NCI-H2196 (cell line): ENCODE results near the gene ADRA2B.
"Not testable (repeated sequence)": the region's sequence is repeated elsewhere in the genome, so short reads cannot be mapped to it uniquely, and the experiment has no call there.

Source experiments
- DNase-seq: peaks from one replicate; lab custom pipeline; 2025; ENCODE audit not compliant: unreplicated experiment; lab: John Stamatoyannopoulos, UW

ADRA2B gene

GRCh38 chr2:96091141-96091710 lies 25.1 kb downstream of the ADRA2B start:
- no peak for DNase-seq

- DNase-seq: peak; percentile 18
Observed at GRCh38 chr2:96090196-96090926, 26.0 kb downstream of the ADRA2B start.

DNA sequence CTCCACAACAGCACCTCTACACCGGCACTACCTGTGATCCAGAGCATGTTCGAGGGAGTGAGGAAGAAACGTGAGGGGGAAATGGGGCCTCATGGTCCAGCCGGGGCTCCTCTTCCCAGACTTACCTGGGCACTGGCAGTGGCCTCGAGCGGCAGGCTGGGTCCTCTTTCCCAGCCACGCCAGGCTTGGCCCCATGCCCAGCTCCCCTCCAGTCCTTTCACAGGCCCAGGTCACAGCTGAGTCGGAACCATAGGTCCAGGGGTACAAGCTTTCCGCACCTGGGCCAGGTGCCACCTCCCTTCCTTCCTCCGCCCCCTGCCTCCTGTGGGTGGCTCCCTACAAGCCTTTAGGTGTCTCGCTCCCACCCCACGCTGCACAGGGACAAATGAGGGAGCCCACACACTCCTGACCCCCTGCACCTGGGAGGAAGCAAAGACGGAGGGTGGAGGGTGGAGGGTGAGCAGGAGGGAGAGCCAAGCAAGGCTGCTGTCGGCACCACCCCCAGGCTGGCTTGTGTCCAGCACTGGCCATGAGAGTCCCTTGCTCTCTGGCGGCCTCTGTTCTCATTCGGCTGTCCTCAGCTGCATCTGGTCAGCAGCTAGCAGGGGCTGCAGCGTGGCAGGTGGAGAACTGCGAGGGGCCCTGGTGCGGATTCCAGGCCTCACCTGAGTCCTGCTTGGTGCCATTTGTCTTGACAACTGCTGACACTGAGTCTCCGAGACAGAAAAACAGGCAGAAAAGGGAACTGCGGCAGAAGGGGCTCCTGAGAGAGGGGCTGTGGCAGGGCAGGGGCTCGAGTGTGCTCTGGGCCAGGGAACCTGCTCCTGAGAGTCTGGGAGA lies 26.8 kb downstream of the ADRA2B start:
- DNase-seq: peak; percentile 48

DNA sequence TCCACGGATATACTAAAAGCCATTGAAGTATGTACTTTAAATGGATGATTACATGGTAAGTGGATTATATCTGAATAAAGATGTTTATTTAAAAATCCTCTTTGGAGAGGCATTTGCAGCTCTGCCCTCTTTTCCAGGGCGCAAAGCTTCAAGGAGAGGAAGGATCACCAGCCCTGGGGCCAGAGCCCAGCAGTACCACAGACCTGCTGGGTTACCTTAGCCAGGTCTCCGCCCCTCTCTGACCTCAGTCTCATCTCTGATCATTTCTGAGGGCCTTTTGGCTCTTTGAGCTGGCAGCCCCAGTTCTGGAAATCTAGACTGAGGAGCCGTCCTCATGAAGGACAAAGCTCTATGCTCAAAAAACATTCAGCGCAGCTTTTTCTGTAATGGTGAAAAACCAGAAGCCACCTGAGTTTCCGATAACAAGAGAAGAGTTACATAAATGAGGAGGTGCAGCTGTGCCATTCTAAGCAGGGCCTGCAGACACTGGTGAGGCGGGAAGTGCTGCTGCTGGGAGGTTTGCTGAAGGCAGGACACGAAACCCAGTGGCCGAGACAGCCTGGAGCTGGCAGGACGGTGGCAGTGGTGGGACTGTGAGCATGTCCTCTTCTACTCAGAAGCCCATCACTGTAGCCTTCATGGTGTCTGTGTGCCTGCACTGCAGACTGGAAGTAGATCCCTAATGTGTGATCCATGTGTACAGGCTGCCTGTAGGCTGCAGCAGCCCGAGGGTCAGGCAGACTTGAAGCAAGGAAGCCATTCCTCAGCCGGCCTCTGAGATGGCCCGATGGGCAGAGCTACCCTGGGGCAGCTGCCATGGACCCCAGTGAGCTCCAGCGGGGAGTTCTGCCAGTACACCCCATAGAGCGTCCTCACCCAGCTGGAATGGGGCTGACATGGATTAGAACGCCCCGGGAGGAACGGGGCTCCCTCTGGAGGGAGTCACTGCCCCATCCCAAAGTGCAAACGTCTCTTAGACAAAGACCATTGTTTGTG lies 27.7 kb downstream of the ADRA2B start:
- no peak for DNase-seq

- no peak for DNase-seq
Observed at GRCh38 chr2:96087130-96087529, 29.2 kb downstream of the ADRA2B start.

DNA sequence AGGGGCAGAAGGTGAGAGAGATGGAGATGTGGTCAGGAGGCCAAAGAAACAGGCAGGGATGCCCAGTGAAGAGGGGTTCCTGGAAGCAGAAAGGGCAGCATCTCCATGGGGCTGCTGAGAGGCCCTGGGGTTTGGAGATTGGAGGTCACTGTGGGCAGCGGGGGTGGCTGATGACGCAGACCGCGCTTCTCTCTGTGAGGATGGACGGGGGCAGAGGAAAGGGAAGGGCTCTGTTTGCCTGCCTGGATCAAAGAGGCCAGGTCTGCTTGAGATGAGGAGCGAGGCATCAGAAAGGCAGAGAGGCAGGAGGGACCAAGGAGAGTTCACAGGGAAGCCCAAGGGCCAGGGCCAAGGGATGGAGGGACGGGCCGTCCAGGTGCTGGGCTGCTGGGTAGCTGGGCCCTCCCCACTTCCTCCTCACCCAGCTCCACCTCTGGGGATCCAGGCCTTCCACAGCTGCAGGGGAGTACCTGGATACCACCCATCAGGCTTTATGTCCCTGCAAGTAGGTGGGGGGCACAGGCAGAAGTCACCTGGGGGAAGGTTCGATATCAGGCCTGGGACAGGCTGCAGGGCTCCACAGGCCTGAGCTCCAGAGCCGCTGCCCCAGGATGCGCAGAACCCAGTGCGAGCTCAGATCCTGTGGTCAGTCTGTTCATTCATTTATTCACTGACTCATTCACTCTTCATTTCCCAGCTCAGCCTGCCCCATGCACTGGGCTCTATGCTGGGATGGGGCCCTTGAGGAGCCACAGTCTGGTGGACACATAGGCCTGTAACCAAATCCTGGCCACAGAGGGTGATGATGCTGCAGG lies 30.6 kb downstream of the ADRA2B start:
- no peak for DNase-seq

DNA sequence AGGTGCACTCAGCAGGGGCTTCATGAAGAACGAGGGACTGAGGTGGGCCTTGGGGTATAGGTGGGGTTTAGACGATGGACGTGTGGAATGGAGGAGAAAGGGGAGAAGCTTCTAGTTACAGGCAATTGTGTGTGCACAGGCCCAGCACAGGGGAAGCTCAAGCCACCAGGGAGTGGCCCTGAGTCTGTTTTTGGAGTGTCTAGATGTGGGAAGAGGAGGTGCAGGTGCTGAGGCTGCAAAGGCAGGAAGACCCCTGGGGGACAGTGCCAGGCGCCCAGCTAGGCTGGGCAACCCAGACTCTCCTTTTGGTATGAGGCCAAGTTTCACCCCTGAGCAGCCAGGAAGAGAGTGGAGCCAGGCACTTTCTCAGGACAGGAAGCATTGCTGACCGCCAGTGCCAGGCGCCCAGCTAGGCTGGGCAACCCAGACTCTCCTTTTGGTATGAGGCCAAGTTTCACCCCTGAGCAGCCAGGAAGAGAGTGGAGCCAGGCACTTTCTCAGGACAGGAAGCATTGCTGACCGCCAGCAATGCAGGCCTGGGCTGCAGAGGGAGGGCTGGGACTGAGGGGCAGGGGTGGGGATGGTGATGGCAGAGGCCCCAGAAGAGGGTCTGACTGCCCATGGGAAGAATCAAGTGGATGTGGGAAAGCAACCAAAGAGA lies 31.4 kb downstream of the ADRA2B start:
- not testable (repeated sequence) for DNase-seq

GRCh38 chr2:96083989-96084857 lies 32.1 kb downstream of the ADRA2B start:
- no peak for DNase-seq

DNA sequence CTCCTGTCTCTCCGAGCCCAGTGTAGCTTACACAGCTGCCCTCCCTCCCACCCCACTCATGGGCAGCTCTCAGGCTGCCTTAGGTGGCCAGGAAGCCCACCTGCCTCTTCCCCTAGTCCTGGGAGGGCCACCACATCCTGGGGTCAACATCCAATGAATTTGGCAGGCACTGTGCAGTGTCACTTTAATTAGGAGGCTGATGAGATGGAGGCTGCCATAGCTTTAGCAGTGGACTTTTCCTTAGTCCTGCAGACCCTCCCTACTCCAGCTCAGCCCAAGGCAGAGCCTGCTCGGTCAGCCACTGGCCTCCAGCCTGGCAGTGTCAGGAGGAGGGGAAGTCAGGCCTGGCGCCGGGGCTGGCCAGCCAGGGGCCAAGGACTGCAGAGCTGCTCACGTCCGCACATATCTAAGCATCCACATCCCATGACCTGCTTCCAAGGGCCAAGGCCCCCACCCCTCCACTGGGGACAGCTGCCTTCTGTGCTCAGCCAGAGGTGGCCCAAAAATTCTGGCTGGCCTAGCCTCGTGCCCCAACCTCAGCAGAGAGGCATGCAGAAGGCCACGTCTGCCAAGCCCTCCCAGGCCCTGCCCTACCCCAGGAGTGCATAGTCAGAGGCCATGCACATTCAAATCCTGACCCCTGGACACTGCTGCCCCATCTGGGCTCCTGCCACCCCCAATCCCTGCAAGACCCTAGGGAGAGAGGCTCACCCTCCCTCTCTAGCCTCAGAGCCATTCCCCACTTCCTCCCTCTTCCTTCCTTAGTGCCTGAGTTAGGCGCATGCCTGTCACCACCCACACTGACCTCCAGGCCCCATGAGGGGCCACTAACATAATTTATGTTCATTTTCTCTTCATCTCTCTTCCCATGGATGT lies 33.1 kb downstream of the ADRA2B start:
- no peak for DNase-seq

DNA sequence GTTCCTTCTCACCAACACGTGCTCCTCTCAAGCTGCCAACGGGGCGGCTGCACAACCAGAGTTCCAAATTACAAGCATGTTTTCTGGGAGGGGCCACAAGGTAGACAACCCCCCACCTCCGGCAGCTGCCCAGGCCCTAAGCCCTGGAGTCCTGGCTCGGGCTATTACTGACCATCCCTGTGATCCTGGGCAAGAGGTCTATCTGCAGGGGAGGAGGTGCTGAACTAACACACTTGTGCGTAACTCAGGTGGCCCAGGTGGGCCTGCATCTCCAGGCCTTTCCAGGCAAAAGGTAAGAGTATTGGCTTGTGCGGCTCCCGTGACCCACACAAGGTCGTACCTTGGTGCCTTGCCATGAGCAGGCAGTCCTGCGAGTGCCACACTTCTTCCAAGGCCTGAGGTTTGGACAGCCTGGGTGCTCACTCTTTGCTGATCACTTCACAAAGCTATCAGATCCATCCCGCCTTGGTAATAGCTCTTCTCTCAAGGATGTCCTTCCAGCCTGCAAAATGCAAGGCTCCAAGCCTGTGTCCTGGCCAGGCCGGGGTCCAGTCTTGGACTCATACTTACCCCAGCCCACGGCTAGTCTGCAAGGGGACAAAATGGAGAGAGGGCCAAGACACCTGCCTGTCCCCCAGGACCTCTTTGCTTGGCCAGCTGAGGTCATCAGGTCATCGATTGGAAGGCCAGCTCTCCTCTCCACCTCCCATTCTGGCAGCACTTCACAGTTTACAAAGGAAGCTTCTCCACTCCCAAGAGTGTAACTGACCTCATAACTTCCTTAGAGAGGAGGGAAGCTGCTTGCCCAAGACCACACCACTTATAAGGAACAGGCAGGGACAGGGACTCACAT lies 33.9 kb downstream of the ADRA2B start:
- DNase-seq: no peak

GRCh38 chr2:96081042-96081441 lies 35.3 kb downstream of the ADRA2B start:
- DNase-seq: no peak

DNA sequence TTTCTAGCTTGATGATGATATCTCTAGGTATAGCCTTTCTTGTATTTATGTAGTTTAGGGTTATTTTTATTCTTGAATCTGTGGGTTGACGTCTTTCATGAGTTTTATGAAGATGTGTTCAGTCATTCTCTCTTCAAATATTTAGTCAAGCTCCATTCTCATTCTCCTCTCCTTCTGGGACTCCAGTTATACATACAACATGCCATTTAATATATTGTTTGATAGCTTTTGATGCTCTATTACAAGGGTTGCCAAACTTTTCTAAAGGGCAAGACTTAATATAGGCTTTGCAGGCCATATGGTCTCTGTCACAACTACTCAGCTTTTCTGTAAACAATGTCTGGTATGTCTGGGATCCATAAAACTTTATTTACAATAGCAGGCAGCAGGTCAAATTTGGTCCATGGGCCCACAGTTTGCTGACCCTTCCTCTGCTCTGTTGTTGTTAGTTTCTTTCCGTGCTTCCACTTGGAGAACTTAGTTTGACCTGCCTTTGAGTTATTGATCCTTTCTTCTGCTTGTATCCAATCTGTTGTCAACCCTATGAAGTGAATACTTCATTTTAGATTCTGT lies 41.1 kb downstream of the ADRA2B start:
- no peak for DNase-seq

- DNase-seq: no peak
Observed at GRCh38 chr2:96074156-96074555, 42.2 kb downstream of the ADRA2B start.

DNA sequence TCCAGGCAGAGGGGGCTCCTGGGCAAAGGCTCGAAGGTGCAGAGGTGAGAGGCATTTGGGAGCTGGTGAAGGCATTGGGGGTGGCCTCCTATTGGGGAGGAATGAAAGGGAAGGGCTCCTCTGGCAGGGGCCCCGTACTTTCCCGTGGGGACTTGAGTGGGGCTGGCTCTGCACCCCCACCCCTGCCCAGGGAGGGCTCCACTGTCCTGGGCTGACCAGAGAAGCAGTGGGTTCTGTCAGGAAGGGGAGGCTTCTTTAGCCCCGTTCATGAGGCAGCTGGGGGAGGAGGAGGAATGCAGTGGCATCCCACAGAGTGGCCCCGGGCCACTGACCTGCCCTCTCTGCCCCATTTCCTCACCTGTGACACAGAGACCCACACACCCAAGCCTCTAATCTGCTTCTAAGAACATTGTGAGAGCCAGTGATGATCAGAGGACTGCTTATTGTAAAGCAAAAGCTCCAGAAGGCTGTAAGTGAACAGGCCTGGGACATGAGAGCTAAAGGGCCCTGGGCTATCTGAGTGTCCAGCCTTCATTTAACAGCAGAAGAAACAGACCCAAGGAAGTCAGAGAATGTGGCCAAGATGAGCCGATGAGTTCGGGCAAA lies 43.1 kb downstream of the ADRA2B start:
- no peak for DNase-seq

GRCh38 chr2:96072746-96073145 lies 43.6 kb downstream of the ADRA2B start:
- DNase-seq: no peak

DNA sequence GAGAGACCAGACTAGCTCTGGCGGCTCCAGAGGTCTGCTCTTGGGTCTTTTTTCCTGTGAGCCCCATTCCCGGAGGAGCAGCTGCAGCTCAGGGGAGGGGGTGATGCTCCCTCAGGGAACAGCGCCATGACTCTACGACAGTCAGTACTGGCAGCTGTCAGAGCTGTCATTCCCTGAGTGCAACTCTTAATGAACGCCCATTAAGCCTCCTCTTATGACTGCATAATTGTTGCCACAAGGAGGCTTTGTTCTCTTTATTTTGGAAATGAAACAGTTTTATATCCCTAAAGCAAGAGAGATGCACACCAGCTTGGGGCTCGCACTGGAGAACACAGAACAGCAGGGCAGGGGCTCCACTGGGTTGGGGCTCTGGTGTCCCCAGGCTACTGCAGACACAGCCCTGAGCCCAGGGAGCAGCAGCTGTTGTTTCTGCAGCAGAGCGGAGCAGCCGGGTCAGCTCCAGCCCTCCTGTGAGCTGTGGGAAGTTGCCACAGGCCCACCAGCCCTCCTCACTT lies 44.3 kb downstream of the ADRA2B start:
- not testable (repeated sequence) for DNase-seq
